GM18519 (cell line): ENCODE results near the gene NTM.

Source experiments
- ATAC-seq: cut with Tn5 transposase; IDR thresholded peaks from one replicate; pipeline ENCODE4 v1.9.1; 2021; ENCODE audit warnings: mild to moderate bottlenecking, moderate library complexity; ENCODE audit not compliant: unreplicated experiment, low FRiP score

The NTM gene

DNA sequence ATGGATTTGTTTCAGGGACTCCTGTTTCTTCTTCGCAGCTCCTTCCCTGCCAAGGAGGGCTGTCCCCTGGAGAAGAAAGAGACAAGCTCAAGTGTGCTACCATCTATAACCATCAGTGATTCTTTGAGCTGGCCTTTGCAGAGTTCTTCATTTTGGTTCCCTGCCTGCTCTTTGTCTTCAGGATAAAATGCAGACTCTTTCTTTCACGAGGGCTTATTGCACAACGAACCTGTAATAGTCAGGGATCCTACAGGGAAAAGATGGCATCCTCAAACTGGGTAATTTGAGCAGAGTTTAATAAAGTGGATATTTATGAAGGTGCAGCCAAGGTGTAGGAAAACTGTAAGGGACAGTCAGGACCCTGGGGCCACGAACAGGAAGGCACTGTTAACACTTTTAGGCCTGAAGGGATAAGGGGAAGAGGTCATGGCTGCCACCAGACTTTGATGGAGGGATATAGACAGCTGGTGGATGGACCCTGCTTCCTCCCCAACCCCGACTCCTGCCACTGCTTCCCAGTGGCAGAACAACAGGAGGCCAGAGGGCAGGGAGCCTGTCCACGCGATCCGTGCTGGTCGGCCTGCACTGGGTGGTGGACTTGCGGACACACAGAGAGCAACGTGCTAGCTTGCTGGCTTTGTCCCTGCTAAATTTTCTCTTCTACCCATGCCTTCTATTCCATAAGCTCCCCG lies 767.0 kb downstream of the NTM start:
- ATAC-seq, result no peak

DNA sequence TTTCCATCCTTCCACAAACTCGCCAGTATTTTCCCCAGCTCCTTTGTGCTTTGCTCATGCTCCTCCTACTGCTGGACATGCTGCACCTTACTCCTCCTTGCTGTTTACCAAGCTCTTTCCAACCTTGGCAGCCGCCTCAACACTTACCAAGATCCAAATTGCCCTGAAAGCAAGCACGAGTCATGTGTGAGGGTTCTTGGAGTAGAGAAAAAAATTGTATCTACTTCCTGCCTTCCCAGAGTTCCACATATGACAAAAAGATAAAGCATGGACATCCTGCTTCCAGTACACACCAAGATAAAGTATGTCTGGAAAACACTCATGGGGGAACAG lies 767.5 kb downstream of the NTM start:
- no peak for ATAC-seq

DNA sequence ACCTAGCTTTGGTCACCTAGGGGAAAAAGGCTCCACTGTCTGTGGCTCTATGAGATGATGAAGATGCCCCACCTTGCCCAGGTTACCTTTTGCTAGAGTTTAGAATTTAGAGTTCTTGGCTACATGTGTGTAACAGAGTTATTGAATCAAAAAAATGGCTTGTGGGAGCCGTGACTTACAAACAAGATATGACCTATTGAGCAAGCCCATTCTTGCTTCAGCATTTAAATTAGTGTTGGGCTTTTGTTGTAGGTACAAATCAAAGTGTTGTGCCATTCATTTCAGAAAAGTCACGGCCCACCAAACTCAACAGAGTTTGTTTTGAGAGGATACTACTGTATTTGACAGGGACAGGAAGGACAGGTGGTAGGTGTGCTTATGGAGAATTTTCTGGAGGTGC lies 768.8 kb downstream of the NTM start:
- no peak for ATAC-seq

DNA sequence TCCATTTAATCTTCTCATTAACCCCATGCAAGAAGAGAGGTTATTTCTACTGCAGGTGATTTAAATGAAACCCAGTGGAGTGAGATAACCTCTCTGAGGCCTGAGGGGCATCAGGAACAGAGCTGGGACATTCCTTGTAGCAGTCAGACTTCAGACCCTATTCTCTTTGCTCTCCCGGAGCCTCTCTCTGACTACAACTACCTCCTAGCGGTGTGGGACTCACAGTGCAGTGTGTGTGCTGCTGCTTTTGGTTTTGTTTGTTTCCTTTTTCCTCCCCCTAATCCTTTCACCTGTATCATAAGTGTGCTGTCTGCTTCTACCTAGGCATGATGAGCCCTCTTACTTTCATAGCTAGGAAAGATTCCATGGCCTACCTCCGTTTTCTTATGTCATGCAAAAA lies 769.6 kb downstream of the NTM start:
- ATAC-seq, result no peak

DNA sequence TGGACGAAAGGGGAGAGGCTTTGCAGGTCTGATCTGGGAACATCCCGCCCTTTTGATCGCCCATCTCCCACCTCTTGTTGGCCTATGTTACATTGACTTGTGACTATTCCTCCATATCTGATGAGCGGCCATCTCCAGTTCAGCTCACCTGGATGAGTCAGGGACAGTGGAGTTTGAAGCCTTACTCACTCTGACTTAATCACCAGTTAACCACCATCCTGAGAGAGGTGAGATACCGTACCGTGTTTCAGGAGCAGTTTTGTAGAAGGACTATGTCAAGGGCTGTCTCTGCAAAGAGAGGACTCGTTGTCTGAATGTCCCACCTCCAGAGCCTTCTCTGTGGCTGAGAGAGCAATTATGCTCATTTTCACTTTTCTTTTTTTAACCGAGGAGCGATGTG lies 771.7 kb downstream of the NTM start:
- no peak for ATAC-seq

DNA sequence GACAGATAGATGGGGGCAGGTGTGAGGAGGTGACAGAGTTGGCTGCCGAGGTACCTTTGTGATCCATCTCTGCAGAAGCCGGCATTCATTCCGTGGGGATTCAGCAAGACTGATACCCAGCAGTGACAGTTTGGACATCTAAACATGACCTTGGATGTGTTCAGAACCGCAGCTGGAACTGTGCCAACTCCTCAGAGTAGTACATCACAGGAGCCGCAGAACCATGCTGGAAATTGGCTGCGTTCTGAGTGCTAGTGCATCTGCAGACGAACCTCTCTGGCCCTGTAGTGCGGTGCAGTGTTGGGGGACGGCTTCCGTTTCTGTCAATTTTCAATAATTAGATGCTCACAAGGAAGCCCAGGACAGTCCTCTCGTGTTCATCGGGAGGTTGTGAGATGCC lies 772.1 kb downstream of the NTM start:
- ATAC-seq, result no peak

DNA sequence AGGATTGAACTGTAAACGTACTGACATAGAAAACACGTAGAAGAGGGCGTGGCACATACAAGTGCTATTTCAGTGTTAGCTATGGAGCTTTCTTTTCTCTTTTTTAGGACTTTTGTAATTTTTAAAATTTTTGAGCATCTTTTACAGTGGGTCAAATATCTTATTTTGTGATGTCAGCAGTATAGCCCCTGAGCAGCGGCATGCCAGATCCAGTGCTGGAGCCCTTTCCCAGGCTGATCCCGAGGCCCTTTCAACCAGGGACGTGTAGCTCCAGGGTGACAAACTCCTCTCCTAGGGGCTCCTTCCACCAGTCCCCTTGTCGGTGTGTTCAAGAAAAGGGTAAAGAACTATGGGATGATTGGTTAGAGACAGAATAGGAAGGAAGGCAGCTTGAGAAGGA lies 777.0 kb downstream of the NTM start:
- ATAC-seq, result no peak

DNA sequence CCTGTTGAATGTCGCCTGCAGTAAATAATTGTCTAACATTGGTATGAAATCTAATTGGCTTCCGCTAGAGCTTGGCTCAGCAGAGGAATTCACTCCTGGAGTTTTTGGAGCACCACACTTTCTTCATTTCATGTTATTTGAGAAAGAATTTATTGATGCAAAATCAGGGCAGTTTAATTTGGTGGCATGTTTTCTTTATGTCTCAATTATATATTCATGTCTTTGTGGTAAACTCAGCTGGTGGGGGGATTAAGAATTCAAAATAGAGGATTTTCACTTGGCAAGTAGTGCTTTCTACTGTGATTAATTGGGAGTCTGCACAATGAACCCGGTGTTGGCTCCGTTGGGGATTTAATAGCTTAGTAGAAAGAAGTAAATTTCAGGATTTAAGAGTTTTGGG lies 784.4 kb downstream of the NTM start:
- no peak for ATAC-seq

DNA sequence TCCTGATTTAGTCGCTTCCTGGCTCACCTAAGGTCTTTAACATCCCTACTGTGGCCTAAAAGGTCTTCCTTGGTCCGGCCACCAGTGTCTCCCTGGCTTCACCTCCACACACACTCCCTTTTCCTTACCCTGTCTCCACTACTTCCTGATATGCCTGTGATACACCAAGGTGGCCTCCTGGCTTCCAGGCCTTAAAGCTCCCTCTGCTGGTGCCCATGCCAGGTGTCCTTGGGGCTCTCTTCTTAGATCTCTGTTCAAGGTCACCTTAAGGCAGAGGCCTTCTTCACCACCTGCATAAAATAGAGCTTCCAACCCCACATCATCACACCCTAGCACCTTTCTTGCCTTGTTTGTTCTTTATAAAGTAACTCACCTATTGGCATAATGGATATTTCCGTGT lies 787.7 kb downstream of the NTM start:
- no peak for ATAC-seq

DNA sequence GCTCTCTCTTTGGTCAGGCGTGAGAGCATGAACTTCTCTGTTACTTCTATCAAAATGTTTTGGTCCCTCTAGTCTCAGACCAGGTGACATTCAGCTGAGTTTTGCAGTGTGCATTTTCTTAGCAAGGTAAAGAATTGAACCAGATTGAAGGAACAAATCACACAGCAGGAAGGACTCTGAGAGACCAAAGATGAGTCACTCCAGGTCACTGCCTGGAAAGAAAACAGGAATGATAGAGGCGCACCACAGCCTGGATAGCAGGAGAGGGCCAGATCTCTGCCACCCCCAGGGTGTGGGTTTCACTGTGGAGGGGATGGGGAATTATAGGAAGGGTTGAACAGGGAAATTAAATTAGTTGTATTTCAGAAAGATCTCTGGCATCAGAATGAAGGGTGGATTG lies 788.3 kb downstream of the NTM start:
- ATAC-seq, result no peak

DNA sequence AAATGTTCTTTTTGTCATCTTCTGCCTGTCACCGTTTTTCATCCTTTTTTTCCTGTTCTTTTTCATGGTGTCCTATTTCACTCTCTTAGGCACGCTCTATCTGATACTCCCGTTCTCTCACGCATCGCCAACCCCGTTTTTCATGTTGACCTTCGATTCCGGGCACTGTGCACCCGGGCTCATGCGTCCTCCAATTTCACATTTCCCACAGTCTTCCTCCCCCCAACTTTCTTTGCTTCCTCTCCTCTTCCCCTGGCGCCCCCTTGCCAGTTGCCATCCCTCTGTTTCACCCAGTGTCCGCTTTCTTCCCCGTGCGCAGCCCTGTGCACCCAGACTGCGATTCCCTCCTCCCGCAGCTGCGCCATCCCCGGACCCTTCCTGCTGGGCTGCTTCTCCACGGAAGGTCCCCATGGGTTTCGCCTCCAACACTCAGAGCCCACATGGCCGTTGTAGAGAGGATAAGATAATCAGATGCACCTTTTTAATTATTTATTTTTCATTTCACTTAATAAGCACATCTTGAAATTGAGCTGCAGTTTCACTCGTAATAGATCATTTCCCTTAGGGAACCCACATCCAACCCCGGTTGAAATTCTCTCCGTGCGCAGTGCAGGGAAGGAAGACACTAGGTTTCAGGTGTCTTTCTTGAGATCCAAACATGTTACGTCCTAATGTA lies 791.1 kb downstream of the NTM start:
- ATAC-seq, result no peak

DNA sequence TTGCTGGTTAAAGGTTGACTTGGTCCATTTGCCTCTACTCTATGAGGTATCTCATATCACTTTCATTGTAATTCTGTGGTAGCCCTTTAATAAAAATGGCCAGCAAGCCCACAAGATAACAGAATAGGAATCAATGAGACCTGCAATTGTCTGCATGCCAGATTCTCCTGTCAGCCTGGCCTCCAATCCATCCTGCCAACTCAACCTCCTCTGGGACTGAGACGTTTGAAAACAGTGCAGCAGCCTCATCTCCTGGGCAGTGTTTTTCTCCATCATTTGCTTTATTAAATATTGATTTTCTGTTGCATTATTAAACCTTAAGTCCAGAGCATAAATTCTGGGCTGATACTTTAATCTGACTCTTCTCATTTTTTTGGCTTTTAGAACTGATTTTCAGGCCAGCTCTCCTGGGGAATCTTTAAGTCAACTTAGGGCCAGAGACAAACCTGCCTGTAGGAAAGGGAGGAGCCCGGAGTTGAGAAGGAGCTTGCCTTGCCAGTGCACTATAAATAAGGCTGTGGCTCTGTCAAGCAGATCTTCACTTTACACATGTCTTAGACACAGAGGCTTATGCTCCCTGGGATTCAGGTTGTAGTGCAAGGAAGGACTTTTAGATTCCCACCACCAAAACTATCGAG lies 798.0 kb downstream of the NTM start:
- ATAC-seq, result no peak

DNA sequence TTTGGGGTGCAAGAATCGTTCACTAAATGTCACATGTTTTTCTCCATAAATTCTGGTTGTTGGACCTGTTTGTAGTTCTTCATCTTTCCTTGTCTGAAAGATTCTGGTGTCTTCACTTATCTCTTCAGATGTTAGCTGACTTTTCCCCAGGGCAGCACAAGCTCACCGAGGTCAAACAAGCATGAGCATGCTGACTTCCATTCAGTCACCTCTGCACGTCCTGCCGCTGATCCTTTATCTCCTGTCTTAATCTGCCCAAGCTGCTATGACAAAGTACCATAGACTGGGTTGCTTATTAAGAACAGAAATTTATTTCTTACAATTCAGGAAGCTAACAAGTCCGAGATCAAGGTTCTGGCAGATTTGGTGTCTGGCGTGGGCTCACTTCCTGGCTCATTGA lies 800.6 kb downstream of the NTM start:
- no peak for ATAC-seq

DNA sequence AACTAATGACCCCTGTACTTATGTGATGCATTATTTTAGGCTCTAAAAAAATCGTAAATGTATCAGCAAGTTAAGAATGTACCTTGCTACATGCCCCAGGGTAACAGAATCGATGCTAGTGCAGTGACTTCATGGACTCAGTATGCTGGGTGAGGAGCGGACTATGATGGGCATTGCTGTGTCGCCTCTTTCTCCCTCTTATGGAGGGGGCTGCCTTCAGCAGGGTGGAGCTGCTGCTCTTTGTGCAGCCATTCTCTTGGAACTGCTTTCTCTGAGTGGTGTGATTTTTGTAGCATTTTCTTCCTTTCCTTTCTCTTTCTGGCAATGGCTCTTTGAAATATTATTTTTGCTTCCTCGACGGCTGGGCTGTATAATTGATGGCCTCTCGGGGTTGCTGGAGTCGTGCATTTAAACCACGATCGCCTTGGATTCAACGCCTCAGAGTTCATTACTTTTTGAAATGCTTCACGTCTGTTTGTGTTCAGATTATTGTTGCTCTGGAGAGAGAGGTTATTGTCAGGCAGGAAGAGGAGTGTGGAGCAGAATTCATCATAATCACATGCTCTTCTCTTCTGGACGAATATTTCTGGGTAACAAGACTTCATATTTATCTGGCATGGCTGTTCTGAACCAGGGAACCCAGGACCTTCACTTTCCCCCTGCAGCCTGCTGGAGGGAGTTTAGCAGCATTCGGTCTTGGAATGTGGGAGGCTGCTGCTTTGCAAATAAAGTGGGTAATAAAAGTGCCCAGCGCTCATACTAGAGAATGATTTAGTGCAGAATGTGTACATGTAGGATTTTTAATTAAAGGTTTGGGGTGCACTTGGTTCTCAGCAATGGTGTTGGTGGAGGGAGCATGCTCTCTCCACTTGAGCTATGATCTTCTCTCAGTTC lies 804.2 kb downstream of the NTM start:
- ATAC-seq, result no peak

DNA sequence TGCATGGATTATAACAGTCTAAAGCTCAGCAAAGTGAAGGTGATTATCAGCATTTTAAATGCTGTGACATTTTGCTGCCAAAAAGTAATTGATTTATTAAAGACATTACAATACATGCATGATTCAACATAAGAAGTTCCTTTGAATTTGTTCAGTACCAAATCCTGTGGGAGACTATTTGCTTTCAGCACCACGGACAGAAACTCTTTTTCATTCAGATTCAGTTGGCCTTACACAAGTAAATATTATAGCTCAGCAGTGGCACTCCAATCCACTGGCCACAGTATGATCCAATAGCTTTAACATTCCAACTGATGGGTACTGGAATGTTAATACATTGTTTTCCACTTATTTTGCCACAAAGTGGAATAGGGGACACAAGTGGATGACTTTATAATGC lies 806.7 kb downstream of the NTM start:
- no peak for ATAC-seq

DNA sequence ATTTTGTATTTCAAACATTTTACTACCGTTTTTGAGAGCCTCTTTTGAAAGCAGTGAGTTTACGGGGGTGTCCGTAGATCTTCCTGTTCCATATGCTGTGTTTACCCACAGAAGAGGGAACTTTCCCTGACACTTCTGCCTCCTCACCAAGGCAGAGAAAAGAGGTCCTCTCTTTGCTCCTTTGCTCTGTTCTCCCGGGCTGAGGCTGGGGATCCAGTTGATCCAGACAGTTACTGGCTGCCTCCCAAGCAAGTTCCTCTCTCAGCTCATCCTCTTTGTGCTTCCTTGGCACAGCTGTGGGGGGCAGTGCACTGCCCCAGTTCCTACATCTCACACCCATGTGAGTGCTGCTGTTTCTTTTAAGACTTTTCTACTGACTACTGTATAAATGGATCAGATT lies 813.7 kb downstream of the NTM start:
- ATAC-seq, result no peak

DNA sequence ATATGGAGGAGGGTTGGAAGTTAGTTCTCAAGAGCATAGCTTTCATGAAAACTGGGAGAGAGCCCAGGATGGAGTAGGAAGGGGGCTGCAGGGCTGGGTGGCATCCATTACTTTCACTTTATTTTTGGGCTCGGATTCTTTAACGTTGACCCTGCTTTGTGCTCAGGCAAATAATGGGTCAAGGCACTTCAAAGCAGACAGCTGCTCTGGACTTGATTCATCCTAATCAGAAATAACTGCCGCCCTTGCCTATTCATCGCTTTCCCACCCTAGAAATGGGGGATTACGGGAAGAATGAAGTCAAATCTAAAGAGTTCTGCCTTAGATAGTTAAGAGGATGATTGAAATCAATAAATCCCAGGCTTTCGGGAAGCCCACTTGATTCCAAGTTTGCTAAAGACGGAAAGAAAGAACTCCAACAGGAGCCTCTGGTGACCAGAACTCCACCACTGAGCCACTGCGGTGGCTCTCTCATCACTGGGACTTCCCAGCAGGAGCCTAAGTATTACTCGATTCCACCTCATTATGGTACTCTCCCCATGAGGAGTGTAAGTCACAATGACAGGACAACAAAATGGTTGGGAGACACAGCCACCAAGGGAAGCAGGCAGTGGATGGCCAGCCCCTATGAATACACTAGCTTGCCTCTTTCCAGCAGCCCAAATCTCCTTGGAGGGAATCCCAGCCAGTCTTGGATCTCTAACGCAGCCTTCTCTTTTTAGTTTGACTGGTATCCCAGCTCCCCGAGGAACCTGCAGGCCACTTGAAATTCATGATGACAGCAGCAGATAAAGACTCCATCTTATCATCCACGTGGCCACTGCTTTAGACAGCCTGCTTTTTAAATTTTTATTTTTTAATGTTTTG lies 815.5 kb downstream of the NTM start:
- no peak for ATAC-seq

DNA sequence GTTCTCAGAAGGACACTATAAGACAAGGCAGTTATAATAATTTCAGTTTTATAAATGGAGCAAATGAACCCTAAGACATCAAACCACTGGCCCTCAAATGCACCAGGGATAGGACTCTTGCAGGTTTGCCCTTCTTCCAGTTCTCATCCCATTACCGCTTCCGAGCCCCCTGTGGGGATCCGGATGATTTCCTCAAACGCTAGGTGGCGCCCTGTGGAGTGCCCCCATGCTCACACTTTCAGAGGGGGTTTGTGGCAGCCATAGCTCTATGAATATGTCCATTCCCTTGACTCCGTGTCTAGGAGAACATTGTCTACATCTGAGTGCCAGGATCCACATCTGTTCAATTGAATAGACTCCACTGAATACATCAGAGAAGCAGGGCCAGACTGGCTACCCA lies 816.3 kb downstream of the NTM start:
- no peak for ATAC-seq

DNA sequence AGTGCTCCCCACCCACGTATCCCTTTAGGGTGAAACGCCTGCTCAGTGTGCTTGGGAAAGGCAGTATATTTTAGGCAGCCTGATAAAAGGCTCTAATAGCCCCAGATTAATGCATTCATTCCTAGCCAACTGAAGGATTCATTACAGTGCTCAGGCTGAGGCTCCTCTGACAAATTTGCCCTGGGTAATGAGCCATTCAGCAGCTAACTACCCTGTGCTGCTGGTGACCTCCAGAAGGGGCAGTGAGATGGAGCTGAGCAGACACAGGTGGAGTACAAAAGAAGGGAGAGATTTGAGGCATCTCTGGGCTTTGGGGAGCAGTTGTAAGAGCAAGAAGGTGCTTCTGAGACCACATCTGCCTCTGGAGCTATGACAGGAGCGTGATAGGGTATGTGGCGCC lies 817.0 kb downstream of the NTM start:
- no peak for ATAC-seq

DNA sequence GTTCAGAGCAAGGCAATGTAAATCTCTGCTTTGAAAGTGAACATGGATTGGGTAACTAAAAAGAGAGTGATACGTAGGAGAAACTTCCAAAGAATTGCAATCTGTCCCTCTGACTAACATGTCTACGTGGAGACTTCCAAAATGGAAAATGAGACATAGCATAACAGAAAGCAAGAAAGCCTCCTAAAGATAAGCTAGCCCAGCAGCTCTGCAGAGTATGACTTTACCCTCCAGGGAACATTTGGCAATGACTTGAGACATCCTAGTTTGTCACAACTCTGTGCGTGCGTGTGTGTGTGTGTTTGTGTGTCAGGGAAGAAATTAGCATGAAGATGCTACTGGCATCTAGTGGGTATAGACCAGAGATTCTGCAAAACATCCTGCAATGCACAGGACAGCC lies 817.4 kb downstream of the NTM start:
- ATAC-seq, result no peak
